ENCODE data around the gene NUCB1. TPM values are rescaled to one million over a fixed set of nuclear protein-coding genes. Genes with fewer than 3 reads are reported as not detected.
A peak's percentile ranks its signal among the peaks of the same experiment; 100 is the strongest.

The NUCB1 gene
- total RNA-seq, 1 experiment from 2014 or later = 213 TPM

- DNase-seq (ENCODE audit: low read depth) = no peak
Observed at GRCh38 chr19:48934837-48935236, 34.7 kb downstream of the NUCB1 start.

GRCh38 chr19:48935864-48936263 is 35.8 kb downstream of the NUCB1 start:
- DNase-seq (ENCODE audit: low read depth) = no peak

- DNase-seq (ENCODE audit: low read depth) = no peak
Observed at GRCh38 chr19:48938256-48938655, 38.1 kb downstream of the NUCB1 start.

GRCh38 chr19:48940902-48941301 is 40.8 kb downstream of the NUCB1 start:
- DNase-seq (ENCODE audit: low read depth) = no peak

- no peak for DNase-seq (ENCODE audit: low read depth)
Observed at GRCh38 chr19:48943081-48943480, 43.0 kb downstream of the NUCB1 start.

- DNase-seq (ENCODE audit: low read depth) = no peak
Observed at GRCh38 chr19:48945415-48945814, 45.3 kb downstream of the NUCB1 start.

- DNase-seq (ENCODE audit: low read depth) = no peak
Observed at GRCh38 chr19:48945817-48946216, 45.7 kb downstream of the NUCB1 start.

GRCh38 chr19:48946463-48947257 is 46.5 kb downstream of the NUCB1 start:
- no peak for DNase-seq (ENCODE audit: low read depth)

- DNase-seq (ENCODE audit: low read depth) = no peak
Observed at GRCh38 chr19:48947258-48947542, 47.1 kb downstream of the NUCB1 start.

- DNase-seq (ENCODE audit: low read depth) = no peak
Observed at GRCh38 chr19:48950159-48950558, 50.0 kb downstream of the NUCB1 start.

GRCh38 chr19:48950830-48951519 is 50.9 kb downstream of the NUCB1 start:
- no peak for DNase-seq (ENCODE audit: low read depth)

- DNase-seq (ENCODE audit: low read depth) = no peak
Observed at GRCh38 chr19:48953141-48953540, 53.0 kb downstream of the NUCB1 start.

GRCh38 chr19:48953990-48954594 is 54.0 kb downstream of the NUCB1 start:
- no peak for DNase-seq (ENCODE audit: low read depth)

GRCh38 chr19:48954595-48955307 is 54.6 kb downstream of the NUCB1 start, which contains the start of gene BAX:
TSS of gene BAX (plus strand) at chr19:48954875. CDS start at chr19:48954929, 54 bp downstream.
- DNase-seq (ENCODE audit: low read depth) = peak; percentile 97

- DNase-seq (ENCODE audit: low read depth) = no peak
Observed at GRCh38 chr19:48955308-48955958, 55.3 kb downstream of the NUCB1 start.

GRCh38 chr19:48958006-48958405 is 57.9 kb downstream of the NUCB1 start:
- DNase-seq (ENCODE audit: low read depth) = no peak

GRCh38 chr19:48959341-48960239 is 59.5 kb downstream of the NUCB1 start:
- no peak for DNase-seq (ENCODE audit: low read depth)

GRCh38 chr19:48961051-48961649 is 61.0 kb downstream of the NUCB1 start:
- no peak for DNase-seq (ENCODE audit: low read depth)

GRCh38 chr19:48961673-48962028 is 61.5 kb downstream of the NUCB1 start:
- DNase-seq (ENCODE audit: low read depth) = no peak

All from LHCN-M2 (cell line).